Activated naive CD8-positive, alpha-beta T cell (primary cell): ENCODE data around the gene TIE1.
"Not testable (repeated sequence)": the region's sequence is repeated elsewhere in the genome, so short reads cannot be mapped to it uniquely, and the experiment has no call there.

Experiments used
- H3K27ac Mint-ChIP-seq: one replicate; pipeline ENCODE4 v1.8.0; 2021; ENCODE audit warnings: mixed read lengths
- H3K27me3 Mint-ChIP-seq: one replicate; pipeline ENCODE4 v1.8.0; 2021; ENCODE audit warnings: mixed read lengths
- H3K36me3 Mint-ChIP-seq: one replicate; pipeline ENCODE4 v1.8.0; 2021; ENCODE audit warnings: mixed read lengths
- H3K4me1 Mint-ChIP-seq: one replicate; pipeline ENCODE4 v1.8.0; 2021; ENCODE audit warnings: low read depth, mixed read lengths
- H3K4me3 Mint-ChIP-seq: one replicate; pipeline ENCODE4 v1.8.0; 2021; ENCODE audit warnings: mild to moderate bottlenecking, mixed read lengths
- H3K9me3 Mint-ChIP-seq: one replicate; pipeline ENCODE4 v1.8.0; 2021; ENCODE audit warnings: low read depth, mixed read lengths

TIE1 gene

GRCh38 chr1:43360616-43361015 lies 59.8 kb downstream of the TIE1 start:
- Mint-ChIP-seq H3K9me3 (no peaks in the 10 kb centered on the region), H3K27ac (no peak overlapping the region), H3K36me3 (peaks cover 7% of the 10 kb centered on the region), H3K4me3 (peak overlapping the region; percentile 35), H3K27me3 (no peaks in the 10 kb centered on the region), H3K4me1 (peaks cover 24% of the 10 kb centered on the region)

- H3K27ac Mint-ChIP-seq, result no peak overlapping the region
- peaks cover 23% of the 10 kb centered on the region for H3K4me1 Mint-ChIP-seq
- H3K9me3 Mint-ChIP-seq, result no peaks in the 10 kb centered on the region
- no peak overlapping the region for H3K4me3 Mint-ChIP-seq
- peaks cover 9% of the 10 kb centered on the region for H3K36me3 Mint-ChIP-seq
- no peaks in the 10 kb centered on the region for H3K27me3 Mint-ChIP-seq
Observed at GRCh38 chr1:43363283-43363934, 62.6 kb downstream of the TIE1 start.

GRCh38 chr1:43363935-43364525 lies 63.2 kb downstream of the TIE1 start:
- no peaks in the 10 kb centered on the region for H3K27me3 Mint-ChIP-seq
- peaks cover 11% of the 10 kb centered on the region for H3K36me3 Mint-ChIP-seq
- H3K4me3 Mint-ChIP-seq, result no peak overlapping the region
- peaks cover 27% of the 10 kb centered on the region for H3K4me1 Mint-ChIP-seq
- no peak overlapping the region for H3K27ac Mint-ChIP-seq
- H3K9me3 Mint-ChIP-seq, result no peaks in the 10 kb centered on the region

- Mint-ChIP-seq H3K9me3 (no peaks in the 10 kb centered on the region), H3K27ac (peak overlapping the region; percentile 84), H3K4me3 (peak overlapping the region; percentile 72), H3K27me3 (no peaks in the 10 kb centered on the region), H3K36me3 (peaks cover 11% of the 10 kb centered on the region), H3K4me1 (peaks cover 22% of the 10 kb centered on the region)
Observed at GRCh38 chr1:43365678-43366077, 64.9 kb downstream of the TIE1 start.

- peaks cover 11% of the 10 kb centered on the region for H3K36me3 Mint-ChIP-seq
Observed at GRCh38 chr1:43366179-43366578, 65.4 kb downstream of the TIE1 start.

GRCh38 chr1:43366601-43367025 lies 65.8 kb downstream of the TIE1 start:
- Mint-ChIP-seq H3K4me1 (peaks cover 27% of the 10 kb centered on the region), H3K4me3 (peak overlapping the region; percentile 91), H3K27ac (peak overlapping the region; percentile 95), H3K36me3 (peaks cover 9% of the 10 kb centered on the region), H3K9me3 (no peaks in the 10 kb centered on the region), H3K27me3 (no peaks in the 10 kb centered on the region)

More at GRCh38 chr1:43366179-43366578, 65.4 kb downstream of the TIE1 start:
- Mint-ChIP-seq H3K4me3 (peak overlapping the region; percentile 72), H3K27me3 (no peaks in the 10 kb centered on the region), H3K9me3 (no peaks in the 10 kb centered on the region), H3K4me1 (peaks cover 25% of the 10 kb centered on the region), H3K27ac (peak overlapping the region; percentile 84)

GRCh38 chr1:43367026-43367903 lies 66.5 kb downstream of the TIE1 start:
- Mint-ChIP-seq H3K27me3 (no peaks in the 10 kb centered on the region), H3K36me3 (peaks cover 5% of the 10 kb centered on the region), H3K4me3 (peak overlapping the region; percentile 91), H3K9me3 (no peaks in the 10 kb centered on the region), H3K27ac (peak overlapping the region; percentile 95), H3K4me1 (peaks cover 28% of the 10 kb centered on the region)

- peak within 1 kb of the TSS; percentile 95 for H3K27ac Mint-ChIP-seq
- peaks cover 5% of the 10 kb centered on the region for H3K36me3 Mint-ChIP-seq
- no peaks in the 10 kb centered on the region for H3K27me3 Mint-ChIP-seq
- H3K4me1 Mint-ChIP-seq, result peaks cover 28% of the 10 kb centered on the region
- H3K4me3 Mint-ChIP-seq, result peak within 1 kb of the TSS; percentile 99
- no peaks in the 10 kb centered on the region for H3K9me3 Mint-ChIP-seq
Observed at GRCh38 chr1:43367904-43368645, 67.3 kb downstream of the TIE1 start, which contains the start of gene ELOVL1. Gene ELOVL1, minus strand, starts transcription at chr1:43368011. Its CDS starts 2,402 bp downstream, at chr1:43365609.

- H3K27ac Mint-ChIP-seq, result peak overlapping the region; percentile 95
- H3K9me3 Mint-ChIP-seq, result no peaks in the 10 kb centered on the region
- H3K4me3 Mint-ChIP-seq, result peak overlapping the region; percentile 99
- no peaks in the 10 kb centered on the region for H3K27me3 Mint-ChIP-seq
- H3K4me1 Mint-ChIP-seq, result peaks cover 28% of the 10 kb centered on the region
- H3K36me3 Mint-ChIP-seq, result peaks cover 5% of the 10 kb centered on the region
Observed at GRCh38 chr1:43368646-43369020, 67.9 kb downstream of the TIE1 start.

GRCh38 chr1:43369779-43370178 lies 69.0 kb downstream of the TIE1 start:
- peaks cover 28% of the 10 kb centered on the region for H3K4me1 Mint-ChIP-seq
- H3K27ac Mint-ChIP-seq, H3K4me3 Mint-ChIP-seq, H3K27me3 Mint-ChIP-seq, H3K36me3 Mint-ChIP-seq, H3K9me3 Mint-ChIP-seq: not testable (repeated sequence)

GRCh38 chr1:43370564-43370963 lies 69.8 kb downstream of the TIE1 start:
- H3K9me3 Mint-ChIP-seq, result no peaks in the 10 kb centered on the region
- H3K4me1 Mint-ChIP-seq, result peaks cover 22% of the 10 kb centered on the region
- H3K4me3 Mint-ChIP-seq, result peak overlapping the region; percentile 3
- H3K36me3 Mint-ChIP-seq, result peaks cover 3% of the 10 kb centered on the region
- no peak overlapping the region for H3K27ac Mint-ChIP-seq
- H3K27me3 Mint-ChIP-seq, result no peaks in the 10 kb centered on the region

- H3K4me1 Mint-ChIP-seq, result peaks cover 17% of the 10 kb centered on the region
- H3K9me3 Mint-ChIP-seq, result no peaks in the 10 kb centered on the region
- peaks cover 3% of the 10 kb centered on the region for H3K36me3 Mint-ChIP-seq
- H3K27ac Mint-ChIP-seq, result no peak overlapping the region
- no peak overlapping the region for H3K4me3 Mint-ChIP-seq
- no peaks in the 10 kb centered on the region for H3K27me3 Mint-ChIP-seq
Observed at GRCh38 chr1:43372172-43372571, 71.4 kb downstream of the TIE1 start.
